GM12892 (cell line): Measurements from ENCODE around the gene OGFOD3.

ENCODE experiments used
- DNase-seq: peaks from one replicate; pipeline ENCODE4 v3.0.0; 2011; ENCODE audit not compliant: insufficient read length
- FAIRE-seq: peaks from 2 replicates; lab custom pipeline; 2011; peaks lifted over from hg19 to GRCh38; lab: Jason Lieb, UNC
- POLR2A ChIP-seq: IDR thresholded peaks from 2 replicates; pipeline ENCODE4 v1.6.1; 2011; ENCODE audit warnings: low read depth, low read length, control low read depth
- POLR2AphosphoS5 ChIP-seq: IDR thresholded peaks from 2 replicates; pipeline ENCODE4 v1.6.1; 2011; ENCODE audit warnings: low read depth, low read length, control low read depth
- TAF1 ChIP-seq: IDR thresholded peaks from 2 replicates; pipeline ENCODE4 v1.6.1; 2011; ENCODE audit warnings: low read depth, mild to moderate bottlenecking, control low read depth, low read length, borderline replicate concordance

OGFOD3 gene

GRCh38 chr17:82444941-82445521 lies 26.6 kb upstream of the OGFOD3 start:
- no peak for FAIRE-seq
- DNase-seq: no peak
- TF ChIP-seq TAF1 (no peak), POLR2A (no peak), POLR2AphosphoS5 (no peak)

- FAIRE-seq: no peak
- DNase-seq: no peak
- TF ChIP-seq POLR2A: no peak
- TF ChIP-seq POLR2AphosphoS5: 0 out of 2 replicates have a peak, but pooled peaks have one; percentile 23
These were observed 26.0 kb upstream of the OGFOD3 start for GRCh38 chr17:82444284-82444893.

GRCh38 chr17:82443465-82444283 lies 25.3 kb upstream of the OGFOD3 start:
- no peak for FAIRE-seq
- no peak for DNase-seq
- TF ChIP-seq POLR2A: no peak
- TF ChIP-seq POLR2AphosphoS5: peak; percentile 36; the same call in 1 of the 2 replicates

- TF ChIP-seq TAF1 (no peak), POLR2A (no peak), POLR2AphosphoS5 (no peak)
- no peak for FAIRE-seq
These were observed 24.5 kb upstream of the OGFOD3 start for GRCh38 chr17:82442643-82443464.

GRCh38 chr17:82441691-82442487 lies 23.5 kb upstream of the OGFOD3 start:
- no peak for FAIRE-seq
- no peak for TF ChIP-seq POLR2AphosphoS5
- TF ChIP-seq POLR2A: peak; percentile 61
- no peak for DNase-seq

More at GRCh38 chr17:82442643-82443464, 24.5 kb upstream of the OGFOD3 start:
- no peak for DNase-seq

GRCh38 chr17:82440991-82441627 lies 22.7 kb upstream of the OGFOD3 start:
- DNase-seq: no peak

GRCh38 chr17:82440469-82440981 lies 22.1 kb upstream of the OGFOD3 start:
- DNase-seq: no peak
- TF ChIP-seq POLR2A (no peak), TAF1 (no peak), POLR2AphosphoS5 (no peak)
- FAIRE-seq: no peak

More at GRCh38 chr17:82440991-82441627, 22.7 kb upstream of the OGFOD3 start:
- FAIRE-seq: no peak
- TF ChIP-seq POLR2A: no peak; the same call in 1 of the 2 replicates
- no peak for TF ChIP-seq POLR2AphosphoS5

- no peak for DNase-seq
- FAIRE-seq: no peak
- no peak for TF ChIP-seq POLR2A
- TF ChIP-seq TAF1: no peak
- no peak; the same call in 1 of the 2 replicates for TF ChIP-seq POLR2AphosphoS5
These were observed 21.5 kb upstream of the OGFOD3 start for GRCh38 chr17:82439829-82440365.

GRCh38 chr17:82439194-82439828 lies 20.9 kb upstream of the OGFOD3 start:
- no peak for DNase-seq
- FAIRE-seq: no peak
- no peak for TF ChIP-seq POLR2AphosphoS5
